Hair follicle dermal papilla cell (primary cell): Measurements from ENCODE around the gene GALNT3. TPM values are rescaled to one million over a fixed set of nuclear protein-coding genes. Genes with fewer than 3 reads are reported as not detected.

Source experiments
- total RNA-seq: library from RNA; depleted of rRNA; stranded (reverse); fragments of >200 nt; gene quantifications from 2 replicates; pipeline ENCODE4 v1.2.3, GENCODE V29; 2012

GALNT3 gene
- total RNA-seq, result 3.4 TPM in 2 replicates

DNA sequence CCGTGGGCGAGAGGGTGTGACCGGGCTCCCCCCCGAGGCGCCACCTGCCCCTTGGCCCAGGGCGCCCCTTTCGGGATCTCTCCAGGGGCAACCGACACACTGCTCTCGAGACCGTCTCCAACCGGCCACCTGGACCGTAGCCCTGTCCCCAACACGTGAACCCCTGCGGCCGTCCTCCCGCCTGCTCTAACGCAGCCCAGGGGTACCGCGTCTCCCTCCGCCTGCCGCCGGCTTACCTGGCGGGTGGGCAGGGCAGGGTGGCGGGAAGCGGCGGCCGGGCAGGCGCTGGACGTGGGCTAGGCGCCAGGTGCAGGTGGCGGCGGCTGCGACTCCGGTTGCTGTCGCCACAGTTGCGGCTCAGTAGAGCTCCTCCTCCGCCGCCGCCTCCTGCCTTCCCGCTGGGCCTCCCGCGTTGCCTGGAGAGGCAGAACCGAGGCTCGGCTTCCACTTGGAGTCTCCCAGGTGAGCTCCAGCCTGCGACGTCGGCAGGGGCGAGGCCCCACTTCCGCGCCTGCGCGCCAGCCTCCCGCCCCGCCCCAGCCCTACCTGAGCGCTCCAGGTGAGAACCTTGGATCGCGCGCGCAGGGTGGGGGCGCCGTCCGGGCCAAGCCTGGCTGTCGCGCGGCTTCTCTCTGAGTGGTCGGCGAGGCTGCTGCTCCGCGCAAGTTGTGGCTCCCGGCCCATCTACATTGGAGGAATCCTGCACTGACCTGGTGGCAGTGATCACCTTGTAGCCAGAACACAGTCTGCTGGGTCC lies at the start of gene GALNT3:
GALNT3 (minus strand) TSS at position 469 of the 757 bp plus-strand sequence. CDS start 23,547 bp downstream, outside the sequence.

Other genes starting within 250 kb of the GALNT3 start
- gene TTC21B, start 159.5 kb upstream of the GALNT3 start, total RNA-seq, result 16.6 and 34.6 TPM in 2 replicates